ENCODE data around the gene PGAP3.

Gene PGAP3

GRCh38 chr17:39640591-39641031, 47.2 kb downstream of the PGAP3 start:
- H3K4me3 ChIP-seq (ENCODE audit: low read depth, low read length): no peak overlapping the region
- no peak for TF ChIP-seq CTCF (IDR thresholded peaks at IDR 0.05; ENCODE audit: low read depth, low read length)

DNA sequence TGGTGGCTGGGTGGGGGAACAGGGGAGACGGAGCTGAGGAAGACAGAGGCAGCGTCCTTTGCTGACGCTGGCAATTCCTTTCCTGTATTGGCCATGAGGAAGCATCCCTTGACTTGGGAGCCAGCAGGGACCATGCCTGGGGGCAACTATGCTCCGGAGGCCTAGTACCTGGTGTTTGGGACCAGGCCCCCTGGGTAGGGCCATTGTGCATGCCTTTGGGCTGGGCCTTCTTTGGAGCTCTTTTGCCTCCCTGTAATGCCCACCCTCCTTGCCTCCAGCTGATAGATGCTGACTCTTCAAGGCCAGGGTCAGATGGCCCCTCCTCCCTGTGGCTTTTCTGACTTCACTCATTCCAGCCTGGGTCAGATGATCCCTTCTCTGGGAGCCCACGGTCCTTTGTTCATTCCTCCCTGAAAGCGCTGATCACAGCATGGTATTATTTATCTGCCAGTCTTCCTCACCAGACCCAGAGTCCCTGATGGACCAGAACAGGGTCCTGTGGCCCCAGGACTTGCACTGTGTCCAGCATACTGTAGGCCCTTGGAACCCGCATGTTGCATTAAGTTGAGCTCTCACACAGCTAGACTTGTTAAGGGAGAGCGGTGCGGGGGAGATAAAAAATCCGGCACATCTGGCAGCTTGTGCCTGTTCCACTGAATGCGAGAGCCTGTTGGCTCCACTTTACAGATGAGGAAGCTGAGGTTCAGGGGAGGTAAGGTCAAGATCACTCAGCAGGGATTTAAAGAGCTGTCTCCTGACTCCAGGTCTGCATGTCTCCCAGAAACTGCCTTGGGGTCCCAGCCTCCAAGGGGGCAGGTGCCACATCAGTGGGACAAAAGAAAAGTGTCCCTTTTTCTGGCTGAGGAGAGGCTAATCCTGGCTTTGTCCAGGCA, 48.0 kb downstream of the PGAP3 start:
- TF ChIP-seq CTCF (IDR thresholded peaks at IDR 0.05; ENCODE audit: low read depth, low read length): no peak
- H3K4me3 ChIP-seq (ENCODE audit: low read depth, low read length): no peak overlapping the region

GRCh38 chr17:39639043-39639442, 48.8 kb downstream of the PGAP3 start:
- H3K4me3 ChIP-seq (ENCODE audit: low read depth, low read length): no peak overlapping the region

DNA sequence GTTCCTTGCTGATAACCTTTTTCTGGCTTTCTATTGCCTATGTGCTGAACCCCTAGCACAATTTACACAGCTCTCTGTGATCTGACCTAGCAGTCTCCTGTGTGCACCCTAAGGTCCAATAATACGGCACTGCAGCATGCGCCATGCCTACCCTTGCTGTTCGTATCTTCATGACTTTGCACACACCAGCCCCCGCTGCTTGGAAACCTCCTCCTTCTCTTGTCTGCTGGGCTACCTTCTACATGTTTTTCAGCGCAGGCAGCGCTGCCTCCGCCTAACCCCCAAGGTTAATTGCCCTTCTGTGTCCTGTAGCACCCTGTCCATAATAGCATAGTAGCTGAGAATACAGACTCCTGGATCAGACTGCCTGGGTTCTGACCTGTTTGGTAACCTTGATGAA, 49.5 kb downstream of the PGAP3 start:
- no peak for TF ChIP-seq CTCF (IDR thresholded peaks at IDR 0.05; ENCODE audit: low read depth, low read length)
- peak overlapping the region; percentile 72 for H3K4me3 ChIP-seq (ENCODE audit: low read depth, low read length)

More at GRCh38 chr17:39639043-39639442, 48.8 kb downstream of the PGAP3 start:
- no peak for TF ChIP-seq CTCF (IDR thresholded peaks at IDR 0.05; ENCODE audit: low read depth, low read length)

- no peak for TF ChIP-seq CTCF (IDR thresholded peaks at IDR 0.05; ENCODE audit: low read depth, low read length)
- peak within 1 kb of the TSS; percentile 72 for H3K4me3 ChIP-seq (ENCODE audit: low read depth, low read length)
Measured at GRCh38 chr17:39636927-39637736, 50.7 kb downstream of the PGAP3 start, which contains the start of gene STARD3. Gene STARD3, plus strand, starts transcription at chr17:39637144. Its CDS starts 16,388 bp downstream, at chr17:39653532.

- no peak for TF ChIP-seq CTCF (IDR thresholded peaks at IDR 0.05; ENCODE audit: low read depth, low read length)
- peak overlapping the region; percentile 72 for H3K4me3 ChIP-seq (ENCODE audit: low read depth, low read length)
Measured at GRCh38 chr17:39636587-39636926, 51.3 kb downstream of the PGAP3 start.

All from WI38 (cell line).